Liver (tissue), 3 donors: Measurements from ENCODE around the gene NELFCD.

Experiments
- CTCF ChIP-seq: fragments of 150-350 bp; IDR thresholded peaks from 2 replicates; pipeline ENCODE4 v1.5.1; 2017; ENCODE audit warnings: improper control_type of control experiment, low read depth, low read length; ENCODE audit not compliant: missing input control
- RAD21 ChIP-seq, 2 donors: IDR thresholded peaks; 2 replicates each; pipeline ENCODE4 v1.6.1; 2016; ENCODE audit warnings: antibody characterized with exemption in 2 of 2, mild to moderate bottlenecking in 2 of 2
- TF ChIP-seq, protein P1 (sequence below): IDR thresholded peaks from 2 replicates; pipeline ENCODE4 v1.6.1; 2016; ENCODE audit warnings: antibody characterized with exemption
- donor health status: healthy.
- donor health status: healthy.

DNA sequence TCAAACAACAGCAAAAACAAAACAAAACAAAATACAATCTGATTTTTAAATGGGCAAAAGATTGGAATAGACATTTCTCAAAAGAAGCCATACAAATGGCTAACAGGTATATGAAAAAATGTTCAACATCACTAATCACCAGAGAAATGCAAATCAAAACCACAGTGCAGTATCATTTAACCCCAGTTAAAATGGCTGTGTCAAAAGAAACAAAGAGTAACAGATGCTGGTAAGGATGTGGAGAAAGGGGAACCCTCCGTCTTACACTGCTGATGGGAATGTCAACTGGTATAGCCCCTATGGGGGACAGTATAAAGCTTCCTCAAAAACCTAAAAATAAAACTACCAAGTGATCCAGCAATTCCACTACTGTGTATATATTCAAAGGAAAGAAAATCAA, 10.9 kb upstream of the NELFCD start:
- TF ChIP-seq CTCF (no peak), RAD21 (IDR thresholded peaks at IDR 0.05) (no peak)
- TF ChIP-seq, protein P1, sequence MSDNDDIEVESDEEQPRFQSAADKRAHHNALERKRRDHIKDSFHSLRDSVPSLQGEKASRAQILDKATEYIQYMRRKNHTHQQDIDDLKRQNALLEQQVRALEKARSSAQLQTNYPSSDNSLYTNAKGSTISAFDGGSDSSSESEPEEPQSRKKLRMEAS: no peak
